Measurements from ENCODE around the gene L1CAM. TPM values are rescaled to one million over a fixed set of nuclear protein-coding genes. Genes with fewer than 3 reads are reported as not detected.
A peak's percentile ranks its signal among the peaks of the same experiment; 100 is the strongest.

The L1CAM gene
- total and polyA plus RNA-seq, 9 of the 15 experiments (the other 6 are each of a cell fraction or from before 2014, with no cell fraction given), result 0.09 to 0.86 (median 0.26) TPM; not detected in 3

DNA sequence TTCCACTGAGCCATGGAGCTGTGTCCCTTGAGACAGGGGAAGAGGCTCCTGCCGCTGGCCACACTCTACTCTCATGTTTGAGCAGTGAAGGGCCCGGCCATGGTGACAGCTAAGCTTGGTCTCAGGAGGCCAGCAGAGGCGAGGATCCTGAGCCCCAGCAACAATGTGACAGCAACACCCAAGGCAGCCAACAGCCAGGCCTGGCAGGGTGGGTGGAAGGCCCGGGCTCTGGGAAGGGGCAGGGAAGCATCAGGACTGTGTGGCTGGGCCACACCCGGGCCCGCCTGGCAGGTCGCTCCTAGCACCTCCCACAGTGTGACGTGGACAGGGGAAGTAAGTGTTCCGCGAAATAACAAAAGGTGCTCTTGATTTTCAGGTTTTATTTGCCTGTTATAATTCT, 24.8 kb downstream of the L1CAM start:
- Histone ChIP-seq H3K9me1 (ENCODE audit: control insufficient read depth, insufficient read depth, low read length) (no peaks in the 10 kb centered on the region), H3K36me3 (ENCODE audit: control insufficient read depth, insufficient read depth, low read length) (no peaks in the 10 kb centered on the region), H3K27me3 (ENCODE audit: control insufficient read depth in 2 of 2, insufficient read depth in 2 of 2, low read length in 2 of 2) (peaks cover 21 to 55% of the 10 kb centered on the region in 2 experiments), H3K27ac (ENCODE audit: extremely low read depth, low read depth, low read length) (no peak overlapping the region), H3K9ac (ENCODE audit: insufficient read depth in 1 of 2, low read depth in 2 of 2, low read length in 2 of 2) (peak overlapping the region in 1 of 2 experiments; percentile 52; a peak in 1 of 4 replicates), H3K4me1 (replicated peaks in 1 of 2; ENCODE audit: control insufficient read depth in 2 of 2, insufficient read depth in 2 of 2, low read length in 2 of 2) (peaks cover 5 to 41% of the 10 kb centered on the region in 2 experiments; a peak in 4 of 5 replicates), H3K4me3 (no peak overlapping the region), H3K9me3 (replicated peaks; ENCODE audit: control insufficient read depth, insufficient read depth, low read depth, low read length) (no peaks in the 10 kb centered on the region), H3K79me2 (ENCODE audit: control insufficient read depth, insufficient read depth, low read length) (no peaks in the 10 kb centered on the region), H2AFZ (ENCODE audit: low read depth, low read length) (no peak overlapping the region), H3K4me2 (ENCODE audit: insufficient read depth, low read length) (no peak overlapping the region), H4K20me1 (replicated peaks; ENCODE audit: control insufficient read depth, insufficient read depth, low read length) (no peaks in the 10 kb centered on the region)
- ChIA-PET CTCF (ENCODE audit: low intra/inter-chr PET ratio) (no interaction called here), POLR2A (no interaction called here)
- DNase-seq (ENCODE audit: extremely low read depth in 1 of 4, low spot score in 3 of 4) (no peak), ATAC-seq (peak; percentile 74), FAIRE-seq (no peak)
- intact Hi-C loops (cut with micrococcal nuclease), result no loop called here
- in situ Hi-C loops (cut with MboI), result no loop called here
- no TSS peak for BruUV-seq (replicated peaks)
- no peak for TF ChIP-seq RBBP5 (IDR thresholded peaks at IDR 0.05; ENCODE audit: borderline replicate concordance, insufficient read depth, low read length, poor library complexity, severe bottlenecking)
- TF ChIP-seq ZNF324 (CRISPR knock-in tag; IDR thresholded peaks at IDR 0.05), result no peak
- TF ChIP-seq NELFE (IDR thresholded peaks at IDR 0.05; ENCODE audit: insufficient read depth, insufficient read length), result no peak
- no peak for TF ChIP-seq MTA2 (IDR thresholded peaks at IDR 0.05; ENCODE audit: low read depth)
- TF ChIP-seq, protein P1, sequence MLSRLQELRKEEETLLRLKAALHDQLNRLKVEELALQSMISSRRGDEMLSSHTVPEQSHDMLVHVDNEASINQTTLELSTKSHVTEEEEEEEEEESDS (CRISPR knock-in tag; IDR thresholded peaks at IDR 0.05), result no peak
- no peak for TF ChIP-seq FOXJ2 (tag; IDR thresholded peaks at IDR 0.05)
- TF ChIP-seq, protein P2, sequence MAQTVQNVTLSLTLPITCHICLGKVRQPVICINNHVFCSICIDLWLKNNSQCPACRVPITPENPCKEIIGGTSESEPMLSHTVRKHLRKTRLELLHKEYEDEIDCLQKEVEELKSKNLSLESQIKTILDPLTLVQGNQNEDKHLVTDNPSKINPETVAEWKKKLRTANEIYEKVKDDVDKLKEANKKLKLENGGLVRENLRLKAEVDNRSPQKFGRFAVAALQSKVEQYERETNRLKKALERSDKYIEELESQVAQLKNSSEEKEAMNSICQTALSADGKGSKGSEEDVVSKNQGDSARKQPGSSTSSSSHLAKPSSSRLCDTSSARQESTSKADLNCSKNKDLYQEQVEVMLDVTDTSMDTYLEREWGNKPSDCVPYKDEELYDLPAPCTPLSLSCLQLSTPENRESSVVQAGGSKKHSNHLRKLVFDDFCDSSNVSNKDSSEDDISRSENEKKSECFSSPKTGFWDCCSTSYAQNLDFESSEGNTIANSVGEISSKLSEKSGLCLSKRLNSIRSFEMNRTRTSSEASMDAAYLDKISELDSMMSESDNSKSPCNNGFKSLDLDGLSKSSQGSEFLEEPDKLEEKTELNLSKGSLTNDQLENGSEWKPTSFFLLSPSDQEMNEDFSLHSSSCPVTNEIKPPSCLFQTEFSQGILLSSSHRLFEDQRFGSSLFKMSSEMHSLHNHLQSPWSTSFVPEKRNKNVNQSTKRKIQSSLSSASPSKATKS (CRISPR knock-in tag; IDR thresholded peaks at IDR 0.05), result no peak
- no peak for TF ChIP-seq MIER1 (IDR thresholded peaks at IDR 0.05; ENCODE audit: low read depth)
- no peak for TF ChIP-seq LARP7 (IDR thresholded peaks at IDR 0.05)
- TF ChIP-seq, protein P3, sequence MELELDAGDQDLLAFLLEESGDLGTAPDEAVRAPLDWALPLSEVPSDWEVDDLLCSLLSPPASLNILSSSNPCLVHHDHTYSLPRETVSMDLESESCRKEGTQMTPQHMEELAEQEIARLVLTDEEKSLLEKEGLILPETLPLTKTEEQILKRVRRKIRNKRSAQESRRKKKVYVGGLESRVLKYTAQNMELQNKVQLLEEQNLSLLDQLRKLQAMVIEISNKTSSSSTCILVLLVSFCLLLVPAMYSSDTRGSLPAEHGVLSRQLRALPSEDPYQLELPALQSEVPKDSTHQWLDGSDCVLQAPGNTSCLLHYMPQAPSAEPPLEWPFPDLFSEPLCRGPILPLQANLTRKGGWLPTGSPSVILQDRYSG (tag; conservative IDR thresholded peaks at IDR 0.05; ENCODE audit: low read depth), result no peak
- no peak for TF ChIP-seq NR2F6 (CRISPR knock-in tag; IDR thresholded peaks at IDR 0.05)
- TF ChIP-seq ZNF507 (tag; conservative IDR thresholded peaks at IDR 0.05), result no peak
- TF ChIP-seq, protein P4, sequence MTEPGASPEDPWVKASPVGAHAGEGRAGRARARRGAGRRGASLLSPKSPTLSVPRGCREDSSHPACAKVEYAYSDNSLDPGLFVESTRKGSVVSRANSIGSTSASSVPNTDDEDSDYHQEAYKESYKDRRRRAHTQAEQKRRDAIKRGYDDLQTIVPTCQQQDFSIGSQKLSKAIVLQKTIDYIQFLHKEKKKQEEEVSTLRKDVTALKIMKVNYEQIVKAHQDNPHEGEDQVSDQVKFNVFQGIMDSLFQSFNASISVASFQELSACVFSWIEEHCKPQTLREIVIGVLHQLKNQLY (CRISPR knock-in tag; conservative IDR thresholded peaks at IDR 0.05), result no peak
- TF ChIP-seq RBM34 (IDR thresholded peaks at IDR 0.05; ENCODE audit: borderline replicate concordance, insufficient read depth, low read length), result no peak
- TF ChIP-seq ZNF124 (CRISPR knock-in tag; IDR thresholded peaks at IDR 0.05), result no peak
- TF ChIP-seq, protein P5, sequence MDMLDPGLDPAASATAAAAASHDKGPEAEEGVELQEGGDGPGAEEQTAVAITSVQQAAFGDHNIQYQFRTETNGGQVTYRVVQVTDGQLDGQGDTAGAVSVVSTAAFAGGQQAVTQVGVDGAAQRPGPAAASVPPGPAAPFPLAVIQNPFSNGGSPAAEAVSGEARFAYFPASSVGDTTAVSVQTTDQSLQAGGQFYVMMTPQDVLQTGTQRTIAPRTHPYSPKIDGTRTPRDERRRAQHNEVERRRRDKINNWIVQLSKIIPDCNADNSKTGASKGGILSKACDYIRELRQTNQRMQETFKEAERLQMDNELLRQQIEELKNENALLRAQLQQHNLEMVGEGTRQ (CRISPR knock-in tag; IDR thresholded peaks at IDR 0.05), result no peak
- 11% methylated on average over 9 of the region's 10 CpGs for WGBS (ENCODE audit: insufficient coverage, low coverage, missing lambda C conversion rate)

Measured in K562 (cell line).